ENCODE measurements around the gene SLIT3. TPM values are rescaled to one million over a fixed set of nuclear protein-coding genes. Genes with fewer than 3 reads are reported as not detected.

The SLIT3 gene
- total and polyA plus RNA-seq, 10 of the 15 experiments (the other 5 are each of a cell fraction or from before 2014, with no cell fraction given): 0.05 TPM; not detected in 9

GRCh38 chr5:168726342-168726741, 574.6 kb downstream of the SLIT3 start:
- no peak for FAIRE-seq
- ChIA-PET SMC1A (ENCODE audit: uncharacterized antibody, unreplicated experiment) (no interaction called here), RAD21 (ENCODE audit: unreplicated experiment) (no interaction called here)

More at GRCh38 chr5:168726342-168726741, 574.6 kb downstream of the SLIT3 start:
- Histone ChIP-seq H4K20me1 (ENCODE audit: control insufficient read depth, insufficient read depth) (no peaks in the 10 kb centered on the region), H3K79me2 (ENCODE audit: control insufficient read depth, insufficient read depth, low read length) (no peaks in the 10 kb centered on the region), H3K27ac (ENCODE audit: control insufficient read depth, insufficient read depth) (no peak overlapping the region), H3K9ac (ENCODE audit: control insufficient read depth, insufficient read depth, low read length) (no peak overlapping the region), H3K27me3 (replicated peaks in 1 of 2; ENCODE audit: control insufficient read depth in 2 of 2, insufficient read depth in 2 of 2, low read length in 1 of 2) (no peaks in the 10 kb centered on the region; a peak in 1 of 4 replicates), H2AFZ (ENCODE audit: control insufficient read depth, low read depth, low read length) (no peak overlapping the region), H3K4me2 (ENCODE audit: control insufficient read depth, insufficient read depth) (no peak overlapping the region), H3K4me1 (ENCODE audit: control insufficient read depth, insufficient read depth, low read length) (no peaks in the 10 kb centered on the region), H3K4me3 (no peak overlapping the region), H3K36me3 (ENCODE audit: control insufficient read depth in 2 of 2, insufficient read depth in 2 of 2, low read length in 1 of 2) (no peaks in the 10 kb centered on the region), H3K9me3 (replicated peaks; ENCODE audit: control insufficient read depth, insufficient read depth, low read length) (no peaks in the 10 kb centered on the region; the same call in 1 of the 3 replicates)
- no TSS peak for BruUV-seq (replicated peaks)
- TF ChIP-seq FOS (IDR thresholded peaks at IDR 0.05; ENCODE audit: borderline replicate concordance, extremely low read depth, insufficient read length) (no peak), SMC3 (IDR thresholded peaks at IDR 0.05; ENCODE audit: borderline replicate concordance, low read length) (no peak), EGR1 (IDR thresholded peaks at IDR 0.05; ENCODE audit: borderline replicate concordance in 1 of 2, low read depth in 2 of 2, low read length in 2 of 2) (no peak), HDGF (IDR thresholded peaks at IDR 0.05) (no peak), MYC (IDR thresholded peaks at IDR 0.05; ENCODE audit: insufficient read depth, insufficient read length, insufficient replicate concordance, low read length, severe bottlenecking) (no peak), IRF3 (IDR thresholded peaks at IDR 0.05) (no peak), TBL1XR1 (IDR thresholded peaks at IDR 0.05; ENCODE audit: low read depth, low read length) (no peak), ELK1 (IDR thresholded peaks at IDR 0.05; ENCODE audit: low read depth, low read length) (no peak), STAT3 (IDR thresholded peaks at IDR 0.05; ENCODE audit: low read depth, low read length) (no peak), CEBPZ (IDR thresholded peaks at IDR 0.05; ENCODE audit: low read depth, low read length) (no peak), IRF4 (IDR thresholded peaks at IDR 0.05; ENCODE audit: low read depth, low read length) (no peak), ZNF217 (IDR thresholded peaks at IDR 0.05) (no peak)
- intact Hi-C loops (cut with micrococcal nuclease; ENCODE audit: unreplicated experiment) (no loop called here), in situ Hi-C loops (cut with MboI) (no loop called here)
- DNase-seq (ENCODE audit: low read depth, low spot score) (no peak), ATAC-seq (no peak)
- 56% methylated on average over 1 of the region's 1 CpG for WGBS (ENCODE audit: insufficient coverage, insufficient replicate concordance, low lambda C conversion rate, missing lambda C conversion rate)
- ChIA-PET POLR2A (no interaction called here), CTCF (no interaction called here)
